ENCODE data around the gene L3MBTL4. TPM values are rescaled to one million over a fixed set of nuclear protein-coding genes. Genes with fewer than 3 reads are reported as not detected.

The L3MBTL4 gene
- total RNA-seq, 1 experiment from 2014 or later = not detected

DNA sequence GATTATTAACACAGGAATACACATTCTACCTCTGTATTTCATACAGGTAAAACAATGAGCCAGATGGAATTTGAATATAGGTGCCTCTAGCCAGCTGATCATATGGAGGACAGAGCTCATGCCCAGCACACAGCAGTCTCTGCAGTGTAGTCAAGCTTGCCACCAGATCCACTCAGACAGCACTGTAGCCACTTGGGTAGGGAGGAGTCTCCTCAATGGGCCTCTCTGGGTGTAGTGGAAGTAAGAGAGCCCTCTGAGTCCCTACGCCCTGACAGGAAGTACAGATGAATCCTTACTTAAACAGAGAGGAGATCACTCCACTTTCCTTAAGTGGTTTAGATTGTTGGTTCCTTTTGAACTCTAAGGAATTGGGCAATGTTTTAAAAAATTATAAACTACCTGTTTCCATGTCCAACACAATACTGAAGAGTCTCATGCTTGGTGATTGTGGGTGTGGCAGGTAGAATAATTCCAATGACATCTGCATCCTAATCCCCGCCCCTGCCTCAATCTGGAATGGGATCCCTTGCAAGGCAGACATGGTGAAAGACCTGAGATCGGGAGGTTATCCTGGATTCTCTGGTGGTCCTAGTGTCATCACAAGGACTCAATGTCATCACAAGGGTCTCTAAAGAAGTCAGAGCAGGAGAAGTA lies 496.4 kb downstream of the L3MBTL4 start:
- Histone ChIP-seq H3K9ac (ENCODE audit: low read length) (no peak overlapping the region), H3K4me2 (ENCODE audit: low read length) (no peak overlapping the region), H3K9me2 (ENCODE audit: insufficient read depth) (no peaks in the 10 kb centered on the region), H4K20me1 (ENCODE audit: insufficient read depth) (no peaks in the 10 kb centered on the region), H3K36me3 (ENCODE audit: control insufficient read depth in 1 of 2, insufficient read depth in 2 of 2, low read length in 2 of 2) (no peaks in the 10 kb centered on the region), H3K27me3 (ENCODE audit: insufficient read depth, low read length) (no peaks in the 10 kb centered on the region), H3K9me3 (ENCODE audit: control insufficient read depth in 1 of 2, insufficient read depth in 1 of 2, low read depth in 1 of 2, low read length in 2 of 2) (peaks cover 18 to 48% of the 10 kb centered on the region in 2 experiments; a peak in 2 of 4 replicates), H3K4me1 (ENCODE audit: control insufficient read depth in 1 of 2, insufficient read depth in 2 of 2, low read length in 2 of 2) (no peaks in the 10 kb centered on the region), H3K79me2 (ENCODE audit: insufficient read depth, low read length) (no peaks in the 10 kb centered on the region), H2AFZ (ENCODE audit: low read depth, low read length, poor library complexity, severe bottlenecking) (no peak overlapping the region), H3K27ac (ENCODE audit: low read depth, low read length) (no peak overlapping the region), H3K4me3 (replicated peaks in 1 of 2; ENCODE audit: low read depth in 1 of 2, low read length in 2 of 2) (no peak overlapping the region)
- ChIA-PET RAD21 (ENCODE audit: low non-redundant PET in 1 of 2, low total read pairs in 2 of 2, uncharacterized antibody in 2 of 2, unreplicated experiment in 2 of 2) (no interaction called here), CTCF (no interaction called here), POLR2A (no interaction called here)
- intact Hi-C loops (cut with micrococcal nuclease) = no loop called here
- BruUV-seq (replicated peaks) = no TSS peak
- DNase-seq (ENCODE audit: low read depth, low spot score) = no peak
- no peak for ATAC-seq
- no peak for TF ChIP-seq ZNF274 (IDR thresholded peaks at IDR 0.05; ENCODE audit: low read depth, low read length)
- TF ChIP-seq TCF7L2 (IDR thresholded peaks at IDR 0.05; ENCODE audit: borderline replicate concordance, extremely low read depth, insufficient read depth, insufficient read length) = no peak
- TF ChIP-seq CBX3 (IDR thresholded peaks at IDR 0.05; ENCODE audit: low read depth) = no peak
- TF ChIP-seq, protein P1, sequence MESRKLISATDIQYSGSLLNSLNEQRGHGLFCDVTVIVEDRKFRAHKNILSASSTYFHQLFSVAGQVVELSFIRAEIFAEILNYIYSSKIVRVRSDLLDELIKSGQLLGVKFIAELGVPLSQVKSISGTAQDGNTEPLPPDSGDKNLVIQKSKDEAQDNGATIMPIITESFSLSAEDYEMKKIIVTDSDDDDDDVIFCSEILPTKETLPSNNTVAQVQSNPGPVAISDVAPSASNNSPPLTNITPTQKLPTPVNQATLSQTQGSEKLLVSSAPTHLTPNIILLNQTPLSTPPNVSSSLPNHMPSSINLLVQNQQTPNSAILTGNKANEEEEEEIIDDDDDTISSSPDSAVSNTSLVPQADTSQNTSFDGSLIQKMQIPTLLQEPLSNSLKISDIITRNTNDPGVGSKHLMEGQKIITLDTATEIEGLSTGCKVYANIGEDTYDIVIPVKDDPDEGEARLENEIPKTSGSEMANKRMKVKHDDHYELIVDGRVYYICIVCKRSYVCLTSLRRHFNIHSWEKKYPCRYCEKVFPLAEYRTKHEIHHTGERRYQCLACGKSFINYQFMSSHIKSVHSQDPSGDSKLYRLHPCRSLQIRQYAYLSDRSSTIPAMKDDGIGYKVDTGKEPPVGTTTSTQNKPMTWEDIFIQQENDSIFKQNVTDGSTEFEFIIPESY (IDR thresholded peaks at IDR 0.05; ENCODE audit: extremely low read depth, insufficient replicate concordance, low read length) = no peak
- TF ChIP-seq SRF (IDR thresholded peaks at IDR 0.05; ENCODE audit: low read depth) = no peak
- TF ChIP-seq EZH2 (IDR thresholded peaks at IDR 0.05) = no peak
- TF ChIP-seq CTCF (IDR thresholded peaks at IDR 0.05 in 2 of 3, conservative IDR thresholded peaks at IDR 0.05 in 1 of 3; ENCODE audit: borderline replicate concordance in 1 of 3, insufficient read depth in 1 of 3, low read depth in 2 of 3, low read length in 2 of 3) = no peak
- TF ChIP-seq POLR2A (IDR thresholded peaks at IDR 0.05; ENCODE audit: borderline replicate concordance, extremely low read depth, insufficient read depth, insufficient read length) = no peak
- TF ChIP-seq RAD21 (IDR thresholded peaks at IDR 0.05; ENCODE audit: low read depth) = no peak
- TF ChIP-seq CEBPB (IDR thresholded peaks at IDR 0.05; ENCODE audit: low read depth) = no peak
- no peak for TF ChIP-seq EZH2phosphoT487 (IDR thresholded peaks at IDR 0.05; ENCODE audit: borderline replicate concordance)
- TF ChIP-seq SIN3A (IDR thresholded peaks at IDR 0.05; ENCODE audit: low read depth) = no peak
- TF ChIP-seq JUND (IDR thresholded peaks at IDR 0.05) = no peak
- no peak for TF ChIP-seq FOSL1 (IDR thresholded peaks at IDR 0.05; ENCODE audit: low read depth)
- TF ChIP-seq POLR2AphosphoS5 (IDR thresholded peaks at IDR 0.05; ENCODE audit: low read depth, low read length) = no peak
- TF ChIP-seq, protein P2, sequence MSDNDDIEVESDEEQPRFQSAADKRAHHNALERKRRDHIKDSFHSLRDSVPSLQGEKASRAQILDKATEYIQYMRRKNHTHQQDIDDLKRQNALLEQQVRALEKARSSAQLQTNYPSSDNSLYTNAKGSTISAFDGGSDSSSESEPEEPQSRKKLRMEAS (IDR thresholded peaks at IDR 0.05) = no peak
- no peak for TF ChIP-seq EGR1 (IDR thresholded peaks at IDR 0.05; ENCODE audit: low read depth)
- no peak for TF ChIP-seq ELF1 (IDR thresholded peaks at IDR 0.05; ENCODE audit: borderline replicate concordance, low read depth)
- TF ChIP-seq SP1 (IDR thresholded peaks at IDR 0.05; ENCODE audit: low read depth) = no peak
